ENCODE measurements around the gene MUS81. TPM values are rescaled to one million over a fixed set of nuclear protein-coding genes. Genes with fewer than 3 reads are reported as not detected.

MUS81 gene
- total and polyA plus RNA-seq, 9 of the 15 experiments (the other 6 are each of a cell fraction or from before 2014, with no cell fraction given): 13.4 to 118 (median 53.7) TPM

DNA sequence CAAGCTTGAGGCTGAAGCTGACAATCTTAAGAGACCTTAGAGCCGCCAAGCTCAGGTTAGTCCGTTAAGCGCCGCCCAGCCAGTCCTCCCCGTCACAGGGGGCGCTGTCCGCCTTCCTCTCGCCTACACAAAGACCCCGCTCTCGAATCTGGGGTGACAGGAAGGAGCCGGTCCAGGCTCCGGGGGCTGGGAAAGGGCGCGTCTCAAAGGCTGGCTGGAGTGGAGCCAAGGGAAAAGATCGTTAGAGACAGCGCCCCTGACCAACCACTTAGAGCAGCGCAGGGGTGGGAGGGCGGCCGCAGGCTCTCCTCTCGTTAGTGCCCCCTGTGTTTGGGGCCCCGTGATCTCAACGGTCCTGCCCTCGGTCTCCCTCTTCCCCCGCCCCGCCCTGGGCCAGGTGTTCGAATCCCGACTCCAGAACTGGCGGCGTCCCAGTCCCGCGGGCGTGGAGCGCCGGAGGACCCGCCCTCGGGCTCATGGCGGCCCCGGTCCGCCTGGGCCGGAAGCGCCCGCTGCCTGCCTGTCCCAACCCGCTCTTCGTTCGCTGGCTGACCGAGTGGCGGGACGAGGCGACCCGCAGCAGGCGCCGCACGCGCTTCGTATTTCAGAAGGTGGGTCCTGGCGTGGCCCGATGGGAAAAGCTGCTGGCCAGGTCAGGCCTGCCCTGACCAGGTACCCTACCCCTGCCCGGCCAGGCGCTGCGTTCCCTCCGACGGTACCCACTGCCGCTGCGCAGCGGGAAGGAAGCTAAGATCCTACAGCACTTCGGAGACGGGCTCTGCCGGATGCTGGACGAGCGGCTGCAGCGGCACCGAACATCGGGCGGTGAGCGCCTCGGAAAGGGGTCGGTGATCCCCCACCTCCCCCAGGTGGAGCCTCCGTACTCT, at the start of gene MUS81 (continued):
- TF ChIP-seq ZNF280A (IDR thresholded peaks at IDR 0.05; ENCODE audit: low read depth, partially characterized antibody) (no peak), TSHZ1 (CRISPR knock-in tag; IDR thresholded peaks at IDR 0.05) (no peak), NR2C2 (CRISPR knock-in tag; IDR thresholded peaks at IDR 0.05) (no peak), NR2C2 (tag; IDR thresholded peaks at IDR 0.05) (peak; percentile 84), KLF10 (CRISPR knock-in tag; IDR thresholded peaks at IDR 0.05) (no peak), IRF1 (CRISPR knock-in tag; IDR thresholded peaks at IDR 0.05; ENCODE audit: borderline replicate concordance) (no peak; the same call in 1 of the 2 replicates), ZNF347 (CRISPR knock-in tag; IDR thresholded peaks at IDR 0.05; ENCODE audit: low read depth) (no peak), PHB (CRISPR knock-in tag; IDR thresholded peaks at IDR 0.05) (no peak), PRPF4 (IDR thresholded peaks at IDR 0.05; ENCODE audit: insufficient read depth, low read depth, low read length, poor library complexity, severe bottlenecking) (peak; percentile 76), HNRNPL (IDR thresholded peaks at IDR 0.05; ENCODE audit: low read depth, low read length) (peak; percentile 27; the same call in 1 of the 2 replicates), CXXC5 (CRISPR knock-in tag; IDR thresholded peaks at IDR 0.05) (peak; percentile 78), ZNF717 (CRISPR knock-in tag; IDR thresholded peaks at IDR 0.05) (no peak), HEY1 (CRISPR knock-in tag; IDR thresholded peaks at IDR 0.05; ENCODE audit: borderline replicate concordance) (no peak; the same call in 1 of the 2 replicates), ZNF764 (CRISPR knock-in tag; IDR thresholded peaks at IDR 0.05; ENCODE audit: low read depth) (0 out of 2 replicates have a peak, but pooled peaks have one; percentile 48)
- TF ChIP-seq, protein P1, sequence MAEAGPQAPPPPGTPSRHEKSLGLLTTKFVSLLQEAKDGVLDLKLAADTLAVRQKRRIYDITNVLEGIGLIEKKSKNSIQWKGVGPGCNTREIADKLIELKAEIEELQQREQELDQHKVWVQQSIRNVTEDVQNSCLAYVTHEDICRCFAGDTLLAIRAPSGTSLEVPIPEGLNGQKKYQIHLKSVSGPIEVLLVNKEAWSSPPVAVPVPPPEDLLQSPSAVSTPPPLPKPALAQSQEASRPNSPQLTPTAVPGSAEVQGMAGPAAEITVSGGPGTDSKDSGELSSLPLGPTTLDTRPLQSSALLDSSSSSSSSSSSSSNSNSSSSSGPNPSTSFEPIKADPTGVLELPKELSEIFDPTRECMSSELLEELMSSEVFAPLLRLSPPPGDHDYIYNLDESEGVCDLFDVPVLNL (CRISPR knock-in tag; IDR thresholded peaks at IDR 0.05; ENCODE audit: low read depth): no peak
- TF ChIP-seq, protein P2, sequence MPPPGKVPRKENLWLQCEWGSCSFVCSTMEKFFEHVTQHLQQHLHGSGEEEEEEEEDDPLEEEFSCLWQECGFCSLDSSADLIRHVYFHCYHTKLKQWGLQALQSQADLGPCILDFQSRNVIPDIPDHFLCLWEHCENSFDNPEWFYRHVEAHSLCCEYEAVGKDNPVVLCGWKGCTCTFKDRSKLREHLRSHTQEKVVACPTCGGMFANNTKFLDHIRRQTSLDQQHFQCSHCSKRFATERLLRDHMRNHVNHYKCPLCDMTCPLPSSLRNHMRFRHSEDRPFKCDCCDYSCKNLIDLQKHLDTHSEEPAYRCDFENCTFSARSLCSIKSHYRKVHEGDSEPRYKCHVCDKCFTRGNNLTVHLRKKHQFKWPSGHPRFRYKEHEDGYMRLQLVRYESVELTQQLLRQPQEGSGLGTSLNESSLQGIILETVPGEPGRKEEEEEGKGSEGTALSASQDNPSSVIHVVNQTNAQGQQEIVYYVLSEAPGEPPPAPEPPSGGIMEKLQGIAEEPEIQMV (tag; conservative IDR thresholded peaks at IDR 0.05; ENCODE audit: low read depth): no peak
